HL-60 (cell line): ENCODE data around the gene TMEM80.

ENCODE experiments used
- CTCF ChIP-seq: IDR thresholded peaks from one replicate; pipeline ENCODE4 v1.5.1; 2011; ENCODE audit warnings: low read length, control low read depth, inconsistent platforms; ENCODE audit not compliant: insufficient read depth
- GABPA ChIP-seq: IDR thresholded peaks from 2 replicates; pipeline ENCODE4 v1.6.1; 2012; ENCODE audit warnings: low read depth
- REST ChIP-seq: IDR thresholded peaks from 2 replicates; pipeline ENCODE4 v1.6.1; 2012; ENCODE audit warnings: low read depth; ENCODE audit not compliant: insufficient replicate concordance

DNA sequence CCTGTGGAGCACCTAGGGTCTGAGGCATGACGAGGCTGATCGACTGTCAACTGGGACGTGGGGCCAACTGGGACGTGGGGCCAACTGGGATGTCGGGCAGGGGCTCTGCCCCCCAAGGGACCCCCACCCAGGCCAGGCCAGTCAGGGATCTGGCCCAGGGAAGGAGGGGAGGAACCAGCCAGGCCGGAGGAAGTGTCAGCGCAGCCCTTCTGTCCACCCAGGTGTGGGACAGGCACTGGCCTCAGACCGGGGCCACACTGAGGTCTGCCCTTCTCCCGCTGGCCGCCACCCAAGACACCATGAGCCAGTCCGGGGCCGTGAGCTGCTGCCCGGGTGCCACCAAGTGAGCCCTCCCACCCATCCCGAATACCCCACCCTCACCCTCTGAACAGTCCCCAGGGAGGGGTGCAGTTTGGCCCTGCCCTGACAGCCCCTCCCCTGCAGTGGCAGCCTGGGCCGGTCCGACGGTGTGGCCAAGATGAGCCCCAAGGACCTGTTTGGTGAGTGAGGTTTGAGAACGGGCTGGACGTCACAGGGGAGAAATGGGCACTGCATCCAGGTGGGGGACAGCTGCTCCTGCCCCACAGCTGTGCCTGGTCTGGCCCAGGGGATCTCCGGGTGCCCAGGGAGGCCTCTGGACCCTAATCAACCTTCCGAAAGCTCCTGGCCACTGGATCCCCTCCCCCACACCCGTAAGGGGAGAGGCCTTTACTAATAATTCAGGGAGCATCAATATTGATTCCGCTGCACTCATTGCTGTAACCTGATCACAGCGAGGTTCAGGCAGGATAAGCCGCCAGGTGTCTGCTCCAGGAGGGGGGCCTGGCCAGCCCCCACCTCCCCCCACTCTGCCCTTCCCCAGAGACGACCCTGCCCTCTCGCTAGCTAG lies 13.7 kb downstream of the TMEM80 start:
- no peak for TF ChIP-seq REST
- no peak for TF ChIP-seq CTCF
- TF ChIP-seq GABPA = no peak
